Stimulated activated CD4-positive, alpha-beta T cell treated with anti-CD3 and anti-CD28 coated beads, Interleukin-4, amount 100 ng/mL, for 1 hour (primary cell): ENCODE measurements around the gene BCAS3.
"Not testable (repeated sequence)": the region's sequence is repeated elsewhere in the genome, so short reads cannot be mapped to it uniquely, and the experiment has no call there.

Experiments
- DNase-seq: peaks from one replicate; pipeline ENCODE4 v3.0.0-alpha.2; 2020

BCAS3 gene

DNA sequence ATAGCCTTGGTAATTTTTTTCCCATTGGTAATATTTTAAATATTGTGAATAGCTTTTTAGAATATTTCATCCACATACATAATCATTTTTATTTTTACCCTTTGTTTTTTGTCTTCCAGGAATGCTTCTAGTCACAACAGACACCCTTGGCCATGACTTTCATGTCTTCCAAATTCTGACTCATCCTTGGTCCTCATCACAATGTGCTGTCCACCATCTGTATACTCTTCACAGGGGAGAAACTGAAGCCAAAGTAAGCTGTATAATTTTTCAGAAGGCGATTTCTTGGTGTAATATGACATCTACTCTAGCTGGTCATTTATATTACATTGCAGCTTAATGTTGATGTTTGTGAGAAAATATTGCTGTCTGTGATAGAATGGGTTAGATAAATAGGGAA lies 269.4 kb downstream of the BCAS3 start:
- no peak for DNase-seq

DNA sequence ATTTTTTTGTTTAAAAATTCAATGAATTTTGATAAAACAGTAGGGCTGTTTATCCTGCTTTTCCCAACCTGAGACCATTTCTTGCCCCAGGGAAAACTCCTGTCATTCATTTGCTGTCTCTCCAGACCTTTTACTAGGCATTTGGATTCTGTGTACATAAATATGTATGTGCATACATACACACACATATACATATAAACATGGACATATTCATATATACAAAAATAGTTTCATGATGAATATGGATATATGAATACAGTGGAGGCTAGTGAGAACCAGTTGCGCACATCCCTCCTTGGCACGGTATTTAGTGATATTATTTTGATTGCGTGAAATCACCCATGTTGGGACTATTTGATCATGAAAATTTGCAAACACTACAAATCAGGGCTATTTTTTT lies 269.9 kb downstream of the BCAS3 start:
- no peak for DNase-seq

- no peak for DNase-seq
Measured at GRCh38 chr17:60952747-60953146, 275.1 kb downstream of the BCAS3 start.

DNA sequence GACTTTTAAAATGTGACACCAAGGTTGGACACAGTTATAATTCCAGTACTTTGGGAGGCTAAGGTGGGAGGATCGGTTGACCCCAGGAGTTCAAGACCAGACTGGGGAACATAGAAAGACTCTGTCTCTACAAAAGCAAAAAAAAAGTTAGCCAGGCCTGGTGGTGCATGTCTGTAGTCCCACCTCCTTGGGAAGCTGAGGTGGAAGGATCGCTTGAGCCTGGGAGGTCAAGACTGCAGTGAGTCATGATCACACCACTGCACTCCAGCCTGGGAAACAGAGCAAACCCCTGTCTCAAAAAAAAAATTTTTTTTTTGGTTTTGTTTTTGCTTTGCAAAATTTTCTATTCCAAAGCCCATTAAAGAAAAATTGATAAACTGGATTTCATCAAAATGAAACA lies 281.4 kb downstream of the BCAS3 start:
- DNase-seq, result no peak

- DNase-seq, result no peak
Measured at GRCh38 chr17:60959696-60960095, 282.0 kb downstream of the BCAS3 start.

DNA sequence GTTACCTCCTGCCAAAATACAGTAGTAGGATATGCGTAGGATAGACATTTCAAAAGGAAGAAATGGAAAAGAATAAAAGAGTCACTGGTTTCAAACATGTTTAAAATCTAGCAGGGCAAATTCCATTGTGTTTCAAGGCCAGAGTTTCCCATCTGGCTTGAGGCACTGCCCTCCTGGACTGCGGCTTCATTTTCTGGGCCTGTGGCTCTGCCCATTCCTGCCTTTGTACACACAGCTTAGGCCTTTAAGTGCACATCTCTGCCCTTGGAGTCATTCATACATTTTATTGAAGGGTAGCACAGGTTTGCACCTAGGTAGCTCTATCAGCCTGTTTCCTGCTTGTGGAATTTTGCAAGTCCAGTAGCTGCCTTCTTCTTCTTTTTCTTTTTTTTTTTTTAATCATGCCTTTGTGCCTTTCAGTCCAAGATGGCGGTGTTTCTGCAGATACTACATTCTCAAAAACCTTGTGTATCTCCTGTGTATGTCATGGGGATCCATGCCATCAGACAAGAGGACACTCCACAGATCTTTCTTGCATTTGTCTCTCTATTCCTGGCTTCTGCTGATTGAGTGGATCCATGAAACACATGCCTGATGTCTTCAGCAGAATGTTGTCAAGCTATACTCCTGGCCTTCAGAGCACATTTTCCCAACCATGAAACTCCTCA lies 282.9 kb downstream of the BCAS3 start:
- no peak for DNase-seq

- no peak for DNase-seq
Measured at GRCh38 chr17:60964160-60964559, 286.5 kb downstream of the BCAS3 start.

GRCh38 chr17:60968266-60968665 lies 290.6 kb downstream of the BCAS3 start:
- no peak for DNase-seq

- DNase-seq, result no peak
Measured at GRCh38 chr17:60969500-60970037, 291.9 kb downstream of the BCAS3 start.

GRCh38 chr17:60970741-60971140 lies 293.1 kb downstream of the BCAS3 start:
- no peak for DNase-seq

DNA sequence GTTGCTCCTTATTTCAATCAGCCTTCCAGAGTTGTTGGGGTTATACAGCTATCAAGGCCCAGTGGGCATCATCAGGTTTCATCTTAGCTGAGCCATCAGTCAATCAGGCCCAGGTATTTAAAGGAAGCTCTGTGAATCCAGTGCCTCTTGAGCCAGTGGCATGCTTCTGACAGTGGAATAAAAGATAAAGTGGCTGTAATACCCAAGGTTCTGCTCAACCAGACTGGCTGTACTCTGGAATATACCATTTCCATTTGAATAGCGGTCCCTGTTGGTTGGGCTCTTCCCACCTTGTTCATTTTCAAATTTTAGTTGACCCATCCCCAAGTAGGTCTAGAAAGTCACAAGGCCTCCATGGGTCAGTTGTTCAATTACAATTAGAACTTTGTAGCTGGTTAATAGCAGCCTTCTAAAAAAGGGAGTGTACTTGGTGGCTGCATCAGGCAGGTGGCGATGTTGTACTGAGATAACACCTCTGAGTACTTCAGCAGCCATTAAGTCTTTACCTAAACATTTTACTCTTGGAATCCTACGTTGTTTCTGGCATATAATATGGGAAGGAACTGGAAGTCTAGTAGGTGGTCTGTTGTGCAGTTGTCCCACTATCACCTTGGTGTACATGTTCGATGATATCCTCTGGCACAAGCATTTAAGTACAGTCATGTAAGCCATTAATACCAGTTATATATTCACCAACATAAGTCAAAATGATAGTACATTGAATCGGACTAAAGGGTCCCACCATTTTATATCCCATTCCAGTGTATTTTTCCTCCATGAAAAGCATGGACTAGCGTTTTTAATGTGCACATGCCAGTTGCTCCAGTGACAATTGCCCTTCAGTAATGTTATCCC lies 294.1 kb downstream of the BCAS3 start:
- DNase-seq, result peak; percentile 16

- DNase-seq, result not testable (repeated sequence)
Measured at GRCh38 chr17:60976861-60977260, 299.2 kb downstream of the BCAS3 start.

DNA sequence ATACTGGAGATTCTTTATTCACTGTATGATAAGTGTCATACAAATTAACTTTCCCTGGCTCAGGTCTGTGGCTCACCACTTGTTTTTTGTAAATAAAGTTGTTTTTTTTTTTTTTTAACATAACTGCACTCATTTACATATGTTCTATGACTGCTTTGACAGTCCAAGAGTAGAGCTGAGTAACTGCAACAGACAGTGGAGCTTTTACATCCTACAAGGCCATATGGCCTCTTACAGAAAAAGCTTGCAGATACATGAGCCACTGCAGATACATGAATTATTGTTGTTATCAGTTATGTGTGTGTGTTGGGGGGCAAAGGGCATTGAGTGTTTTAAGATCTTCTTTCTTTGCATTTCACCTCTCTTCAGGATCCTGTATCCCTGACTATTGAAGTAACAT lies 311.7 kb downstream of the BCAS3 start:
- DNase-seq, result no peak

GRCh38 chr17:60989846-60990245 lies 312.2 kb downstream of the BCAS3 start:
- DNase-seq, result no peak

- no peak for DNase-seq
Measured at GRCh38 chr17:60993497-60993896, 315.8 kb downstream of the BCAS3 start.

DNA sequence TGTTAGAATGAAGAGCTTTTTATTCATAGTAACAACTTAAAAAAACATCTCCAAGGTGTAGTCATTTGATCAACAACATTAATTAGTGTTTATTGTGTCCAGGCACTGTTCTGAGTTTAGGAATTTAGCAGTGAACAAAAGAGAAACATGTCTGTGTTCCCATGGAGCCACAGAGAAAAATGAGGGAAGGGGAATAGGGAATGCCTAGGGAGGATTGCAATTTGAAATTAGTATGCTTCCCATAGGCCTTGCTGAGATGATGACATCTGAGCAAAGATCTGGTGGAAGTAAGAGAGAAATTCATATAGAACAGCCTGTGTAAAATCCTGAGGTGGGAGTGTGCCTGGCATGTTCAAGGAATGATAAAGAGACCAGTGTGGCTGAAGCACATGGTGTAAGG lies 318.0 kb downstream of the BCAS3 start:
- no peak for DNase-seq

DNA sequence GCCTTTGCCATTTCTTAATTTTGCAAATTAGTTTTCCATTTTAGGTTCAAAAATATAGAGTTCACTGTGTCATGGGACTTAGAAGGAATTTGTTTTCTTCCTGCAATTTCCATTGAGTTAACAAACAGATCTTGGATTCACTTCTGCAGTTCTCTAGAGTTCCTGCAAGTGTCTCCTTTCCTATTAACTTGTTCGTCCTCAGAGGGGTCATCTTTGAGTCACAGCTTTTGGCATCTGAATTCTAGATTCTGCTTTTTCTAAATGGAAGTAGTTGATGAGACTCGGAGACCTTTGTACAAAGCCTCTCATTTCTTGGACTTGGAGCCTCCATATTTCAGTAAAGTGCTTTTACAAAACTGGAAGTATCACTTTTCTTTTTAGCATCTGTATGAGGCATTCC lies 323.3 kb downstream of the BCAS3 start:
- no peak for DNase-seq

DNA sequence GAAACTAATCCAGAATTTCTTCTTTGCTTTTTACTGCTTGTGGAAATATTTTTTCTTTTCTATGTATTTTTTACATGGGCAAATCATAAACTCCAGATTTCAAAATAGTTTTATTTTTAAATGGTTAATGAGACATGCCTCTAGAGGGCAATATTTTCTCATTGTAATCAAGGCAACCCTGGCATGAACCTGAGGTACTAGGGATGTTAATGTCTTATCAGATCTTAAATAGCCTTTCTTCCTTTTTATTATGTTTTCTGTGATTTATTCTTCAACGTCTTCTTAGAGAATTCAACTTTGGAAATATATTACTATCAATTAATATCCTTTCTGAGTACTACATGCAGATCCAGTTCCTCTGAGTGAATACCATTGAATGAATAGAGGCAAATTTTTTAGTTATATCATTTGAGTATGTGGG lies 324.7 kb downstream of the BCAS3 start:
- DNase-seq, result no peak

GRCh38 chr17:61005358-61005757 lies 327.7 kb downstream of the BCAS3 start:
- no peak for DNase-seq

GRCh38 chr17:61005958-61006357 lies 328.3 kb downstream of the BCAS3 start:
- DNase-seq, result not testable (repeated sequence)

DNA sequence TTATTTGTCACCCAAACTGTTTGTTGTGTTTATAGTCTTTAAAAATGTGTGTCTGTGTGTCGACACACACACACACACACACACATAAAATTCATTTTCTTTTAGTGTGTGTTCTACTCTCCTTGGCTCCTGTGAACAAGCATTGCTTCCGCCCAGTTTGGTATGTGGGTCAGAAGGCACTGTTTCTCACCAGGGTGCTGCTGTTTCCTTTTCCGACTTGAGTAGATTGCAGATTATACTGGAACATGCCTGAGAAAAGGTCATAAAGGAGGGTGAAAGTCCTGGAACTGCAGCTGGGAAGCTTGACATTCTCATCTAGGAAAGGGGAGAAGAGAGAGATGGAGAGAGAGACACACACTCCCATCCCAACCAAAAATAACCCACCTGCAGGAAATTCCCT lies 330.3 kb downstream of the BCAS3 start:
- DNase-seq, result no peak

DNA sequence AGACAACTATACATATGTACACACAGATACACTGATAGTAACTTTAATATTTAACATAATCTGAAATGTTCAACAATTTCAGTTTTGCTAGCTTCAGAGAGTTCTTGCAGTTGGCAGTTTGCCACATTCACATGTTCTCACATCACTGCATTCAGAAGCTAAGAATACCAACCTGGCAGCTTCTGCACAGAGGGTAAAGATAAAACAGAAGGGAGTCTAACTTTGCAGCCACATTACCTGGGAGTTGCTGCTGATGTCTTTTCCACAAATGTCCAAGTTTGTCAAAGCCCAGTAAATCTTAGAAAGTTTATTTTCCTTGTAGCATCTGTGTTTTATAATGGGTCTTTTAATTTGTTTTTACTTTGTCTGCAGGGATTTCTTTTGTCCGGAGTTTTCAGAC lies 332.0 kb downstream of the BCAS3 start:
- DNase-seq, result no peak

DNA sequence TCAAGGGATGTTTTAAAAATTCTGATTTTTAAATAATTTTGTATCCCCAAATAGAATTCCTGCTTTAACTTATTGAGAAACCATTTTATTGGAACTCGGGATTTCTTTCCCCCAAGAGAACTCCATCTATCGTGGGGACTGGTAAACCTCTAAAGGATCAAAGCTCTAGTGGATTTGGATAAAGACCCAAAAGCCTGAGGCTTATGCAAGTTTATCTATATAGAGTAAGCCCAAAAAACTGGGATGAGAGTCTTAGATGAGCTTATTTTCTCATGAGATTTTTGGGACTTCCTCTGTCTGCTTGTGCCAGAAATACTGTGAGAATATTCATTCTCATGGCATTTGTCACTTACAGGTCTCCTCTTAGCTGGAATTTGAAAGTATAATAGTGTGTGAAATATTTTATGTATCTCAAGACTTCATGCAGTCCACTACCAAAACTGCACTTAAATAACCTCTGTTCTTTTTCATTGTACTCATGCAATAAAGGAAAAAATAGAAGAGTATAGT lies 333.1 kb downstream of the BCAS3 start:
- DNase-seq, result no peak

GRCh38 chr17:61011251-61011650 lies 333.6 kb downstream of the BCAS3 start:
- DNase-seq, result no peak
